Aorta (tissue), 5 donors: Measurements from ENCODE around the gene INHBB. TPM values are rescaled to one million over a fixed set of nuclear protein-coding genes. Genes with fewer than 3 reads are reported as not detected.

ENCODE experiments used
- ATAC-seq: fragments of 200-7000 bp; cut with Tn5 transposase; one replicate; pipeline ENCODE4 v1.9.1; 2022; ENCODE audit warnings: moderate library complexity; ENCODE audit not compliant: low FRiP score
- DNase-seq, 2 donors: peaks; one replicate each; pipeline ENCODE4 v3.0.0-alpha.2; 2020
- H3K27ac ChIP-seq, 2 donors: one replicate each; pipeline ENCODE4 v1.5.1; 2013; ENCODE audit warnings: low read length in 2 of 2, mild to moderate bottlenecking in 2 of 2, moderate library complexity in 2 of 2, control low read depth in 1 of 2, inconsistent platforms in 1 of 2, low read depth in 1 of 2
- H3K27me3 ChIP-seq, 2 donors: one replicate each; pipeline ENCODE4 v1.6.1; 2013; ENCODE audit warnings: control low read depth in 1 of 2, low read length in 1 of 2, mild to moderate bottlenecking in 1 of 2, moderate library complexity in 1 of 2; ENCODE audit not compliant: insufficient read depth in 2 of 2, control insufficient read depth in 1 of 2
- H3K36me3 ChIP-seq, 2 donors: one replicate each; pipeline ENCODE4 v1.6.1; 2013; ENCODE audit warnings: control low read depth in 1 of 2, low read length in 1 of 2, mild to moderate bottlenecking in 1 of 2; ENCODE audit not compliant: insufficient read depth in 2 of 2, control insufficient read depth in 1 of 2
- H3K4me1 ChIP-seq, 2 donors: one replicate each; pipeline ENCODE4 v1.6.1; 2013; ENCODE audit warnings: low read length in 2 of 2, control low read depth in 1 of 2, mild to moderate bottlenecking in 1 of 2, moderate library complexity in 1 of 2; ENCODE audit not compliant: insufficient read depth in 2 of 2, control insufficient read depth in 1 of 2
- H3K4me3 ChIP-seq, 2 donors: one replicate each; pipeline ENCODE4 v1.5.1; 2013; ENCODE audit warnings: low read length in 2 of 2, control low read depth in 1 of 2, mild to moderate bottlenecking in 1 of 2
- H3K9me3 ChIP-seq: one replicate; pipeline ENCODE4 v1.6.1; 2013; ENCODE audit warnings: mild to moderate bottlenecking, low read length; ENCODE audit not compliant: control insufficient read depth
- WGBS, 2 donors: extraction: QIAGEN DNeasy Blood & Tissue Kit; methylation state at CpG; one replicate each; pipeline ENCODE4 v1.1.7; 2013; 5-methylcytosine and 5-hydroxymethylcytosine counted together
- intact Hi-C, 2 donors: fragments of 100-400 bp; cut with DNase I; formaldehyde crosslinking; loops; one replicate each; pipeline versions ENCODE4 v1.14.2 to v1.15.0; 2022
- polyA plus RNA-seq, 2 donors: library from polyadenylated mRNA; stranded (reverse); fragments of 200-250 nt; gene quantifications; one replicate each; pipeline ENCODE4 v1.2.3, GENCODE V29; 2013
- total RNA-seq, 2 donors: library from RNA; stranded (reverse); fragmentation: NEBNext Ultra II Directional; extraction: Animal tissue kit (Norgen Biotek cat#: 25700); gene quantifications; one replicate each; pipeline ENCODE4 v1.2.1, GENCODE V29; 2021
- donor health status: healthy with polysubstance abuse.
- donor health status: Bipolar disorder and iron deficiency.
- donor health status: DM: no; HTN: no; CAD: no.
- donor health status: DM: no; HTN: no; CAD: no.
- donor health status: DM: yes; HTN: yes; CAD: no.

The INHBB gene
- total and polyA plus RNA-seq, 4 donors: 0.43 to 21.9 (median 9.9) TPM

- Histone ChIP-seq H3K27ac (no peak overlapping the region), H3K9me3 (no peaks in the 10 kb centered on the region), H3K36me3 (no peaks in the 10 kb centered on the region), H3K4me3 (no peak overlapping the region), H3K27me3 (no peaks in the 10 kb centered on the region), H3K4me1 (no peaks in the 10 kb centered on the region)
- DNase-seq: no peak
- 27 to 45% methylated on average over 7 of the region's 7 CpGs for WGBS, 2 donors
- no peak for ATAC-seq
- intact Hi-C loops: loop anchor here (10.0 kb wide), 4 partner anchors 102 to 742 kb away; no protein-coding TSS in a partner anchor
Observed at GRCh38 chr2:120342446-120342845, 3.5 kb upstream of the INHBB start.

GRCh38 chr2:120343100-120343432 is 2.9 kb upstream of the INHBB start:
- H3K27me3 ChIP-seq: no peaks in the 10 kb centered on the region
- no peaks in the 10 kb centered on the region for H3K4me1 ChIP-seq
- H3K9me3 ChIP-seq: no peaks in the 10 kb centered on the region
- DNase-seq: no peak
- whole genome bisulfite sequencing, 2 donors: 20 to 26% methylated on average over 5 of the region's 5 CpGs
- H3K4me3 ChIP-seq: no peak overlapping the region
- no peak overlapping the region for H3K27ac ChIP-seq
- intact Hi-C loops: loop anchor here (1.0 to 10.0 kb wide), 6 partner anchors 102 to 742 kb away; no protein-coding TSS in a partner anchor
- H3K36me3 ChIP-seq: no peaks in the 10 kb centered on the region
- ATAC-seq: no peak

GRCh38 chr2:120343433-120344105 is 2.4 kb upstream of the INHBB start:
- Histone ChIP-seq H3K36me3 (no peaks in the 10 kb centered on the region), H3K4me1 (no peaks in the 10 kb centered on the region), H3K9me3 (no peaks in the 10 kb centered on the region), H3K27ac (no peak overlapping the region), H3K4me3 (no peak overlapping the region), H3K27me3 (no peaks in the 10 kb centered on the region)
- ATAC-seq: peak; percentile 90
- 4% methylated on average over 43 of the region's 43 CpGs for WGBS, 2 donors
- DNase-seq: peak; percentile 86 to 95
- intact Hi-C loops: loop anchor here (1.0 to 10.0 kb wide), 7 partner anchors 101 to 741 kb away; no protein-coding TSS in a partner anchor

- intact Hi-C loops: loop anchor here (1.0 to 10.0 kb wide), 5 partner anchors 100 to 740 kb away; no protein-coding TSS in a partner anchor
- Histone ChIP-seq H3K4me3 (peak overlapping the region in 1 of 2 donors; percentile 36), H3K36me3 (no peaks in the 10 kb centered on the region), H3K27me3 (no peaks in the 10 kb centered on the region), H3K4me1 (no peaks in the 10 kb centered on the region), H3K27ac (no peak overlapping the region), H3K9me3 (no peaks in the 10 kb centered on the region)
- DNase-seq (peak; percentile 55 to 82), ATAC-seq (no peak)
- 1 to 2% methylated on average over 63 to 75 of the region's 75 CpGs for WGBS, 2 donors
Observed at GRCh38 chr2:120344214-120344975, 1.5 kb upstream of the INHBB start.

GRCh38 chr2:120344976-120345581 is 857 bp upstream of the INHBB start:
- Histone ChIP-seq H3K4me1 (no peaks in the 10 kb centered on the region), H3K4me3 (peak overlapping the region; percentile 36 to 63), H3K9me3 (no peaks in the 10 kb centered on the region), H3K27ac (no peak overlapping the region), H3K27me3 (no peaks in the 10 kb centered on the region), H3K36me3 (no peaks in the 10 kb centered on the region)
- WGBS, 2 donors: 0 to 1% methylated on average over 31 to 90 of the region's 90 CpGs
- intact Hi-C loops: loop anchor here (1.0 to 10.0 kb wide), 6 partner anchors 100 to 740 kb away; no protein-coding TSS in a partner anchor
- DNase-seq (no peak), ATAC-seq (no peak)

- no peaks in the 10 kb centered on the region for H3K36me3 ChIP-seq
- DNase-seq (no peak), ATAC-seq (no peak)
- intact Hi-C loops: loop anchor here (5.0 to 10.0 kb wide), 5 partner anchors 99 to 739 kb away; no protein-coding TSS in a partner anchor
- H3K9me3 ChIP-seq: no peaks in the 10 kb centered on the region
- no peak overlapping the region for H3K27ac ChIP-seq
- 1% methylated on average over 25 to 62 of the region's 62 CpGs for WGBS, 2 donors
- H3K27me3 ChIP-seq: no peaks in the 10 kb centered on the region
- H3K4me1 ChIP-seq: no peaks in the 10 kb centered on the region
- H3K4me3 ChIP-seq: peak overlapping the region; percentile 36 to 63
Observed at GRCh38 chr2:120345608-120346007, 328 bp upstream of the INHBB start.

- Histone ChIP-seq H3K27ac (no peak overlapping the region), H3K4me3 (peak overlapping the region in 1 of 2 donors; percentile 12), H3K27me3 (no peaks in the 10 kb centered on the region), H3K36me3 (no peaks in the 10 kb centered on the region), H3K9me3 (no peaks in the 10 kb centered on the region), H3K4me1 (no peaks in the 10 kb centered on the region)
- peak; percentile 36 for ATAC-seq
- 1 to 2% methylated on average over 50 to 54 of the region's 54 CpGs for WGBS, 2 donors
- intact Hi-C loops: loop anchor here (5.0 to 10.0 kb wide), 5 partner anchors 98 to 738 kb away; no protein-coding TSS in a partner anchor
- DNase-seq: no peak
Observed at GRCh38 chr2:120346667-120347358, 877 bp downstream of the INHBB start.

GRCh38 chr2:120347396-120348060 is 1.6 kb downstream of the INHBB start:
- 3% methylated on average over 27 of the region's 27 CpGs for WGBS, 2 donors
- Histone ChIP-seq H3K36me3 (no peaks in the 10 kb centered on the region), H3K4me3 (no peak overlapping the region), H3K9me3 (no peaks in the 10 kb centered on the region), H3K27ac (no peak overlapping the region), H3K4me1 (no peaks in the 10 kb centered on the region), H3K27me3 (no peaks in the 10 kb centered on the region)
- intact Hi-C loops: loop anchor here (5.0 to 10.0 kb wide), 5 partner anchors 97 to 737 kb away; no protein-coding TSS in a partner anchor
- ATAC-seq (no peak), DNase-seq (no peak)
